Central memory CD8-positive, alpha-beta T cell (primary cell): Measurements from ENCODE around the gene HEMGN.
A peak's percentile ranks its signal among the peaks of the same experiment; 100 is the strongest.

Source experiments
- ATAC-seq: fragments of 150-1000 bp; cut with Tn5 transposase; replicated peaks from 2 replicates; pipeline ENCODE4 v1.10.0; 2022; ENCODE audit warnings: mild to moderate bottlenecking, moderate FRiP score, moderate number of reproducible peaks; ENCODE audit not compliant: poor library complexity, severe bottlenecking; ENCODE audit errors: extremely low read depth
- DNase-seq, 2 donors: peaks; one replicate each; pipeline ENCODE4 v3.0.0; 2021; ENCODE audit warnings: low spot score in 2 of 2
- H3K27ac Mint-ChIP-seq: one replicate; pipeline ENCODE4 v1.8.0; 2022; ENCODE audit warnings: low read depth, mild to moderate bottlenecking, moderate library complexity, mixed read lengths
- H3K27me3 Mint-ChIP-seq: one replicate; pipeline ENCODE4 v1.8.0; 2022; ENCODE audit warnings: mixed read lengths
- H3K36me3 Mint-ChIP-seq: one replicate; pipeline ENCODE4 v1.8.0; 2022; ENCODE audit warnings: mild to moderate bottlenecking, moderate library complexity, mixed read lengths; ENCODE audit not compliant: insufficient read depth
- H3K4me1 Mint-ChIP-seq: one replicate; pipeline ENCODE4 v1.8.0; 2022; ENCODE audit warnings: mixed read lengths
- H3K4me3 Mint-ChIP-seq: one replicate; pipeline ENCODE4 v1.8.0; 2022; ENCODE audit warnings: mild to moderate bottlenecking, moderate library complexity, mixed read lengths
- H3K9me3 Mint-ChIP-seq: one replicate; pipeline ENCODE4 v1.8.0; 2022; ENCODE audit warnings: mixed read lengths

The HEMGN gene

GRCh38 chr9:97938081-97938644, at the start of gene HEMGN:
Gene HEMGN, minus strand, starts transcription at chr9:97938172. Its CDS starts 36 bp downstream, at chr9:97938136.
- no peaks in the 10 kb centered on the region for H3K27me3 Mint-ChIP-seq
- H3K4me3 Mint-ChIP-seq, result peak within 1 kb of the TSS; percentile 40
- peaks cover 15% of the 10 kb centered on the region for H3K4me1 Mint-ChIP-seq
- H3K27ac Mint-ChIP-seq, result peak within 1 kb of the TSS; percentile 86
- peak; percentile 99 for ATAC-seq
- H3K9me3 Mint-ChIP-seq, result no peaks in the 10 kb centered on the region
- DNase-seq, result peak in 1 of 2 donors; percentile 54
- H3K36me3 Mint-ChIP-seq, result no peaks in the 10 kb centered on the region

- no peaks in the 10 kb centered on the region for H3K27me3 Mint-ChIP-seq
- ATAC-seq, result no peak
These were observed 49.5 kb upstream of the HEMGN start for GRCh38 chr9:97987487-97987886.

GRCh38 chr9:97985058-97985861, 47.3 kb upstream of the HEMGN start:
- peak; percentile 3 for ATAC-seq
- H3K9me3 Mint-ChIP-seq, result no peaks in the 10 kb centered on the region
- H3K36me3 Mint-ChIP-seq, result peaks cover 19% of the 10 kb centered on the region
- peaks cover 57% of the 10 kb centered on the region for H3K4me1 Mint-ChIP-seq
- DNase-seq, result peak in 1 of 2 donors; percentile 29
- H3K4me3 Mint-ChIP-seq, result peak overlapping the region; percentile 78
- H3K27ac Mint-ChIP-seq, result peak overlapping the region; percentile 73
- no peaks in the 10 kb centered on the region for H3K27me3 Mint-ChIP-seq

More at GRCh38 chr9:97987487-97987886, 49.5 kb upstream of the HEMGN start:
- DNase-seq, result no peak
- Mint-ChIP-seq H3K36me3 (peaks cover 19% of the 10 kb centered on the region), H3K4me1 (peaks cover 62% of the 10 kb centered on the region), H3K27ac (peak overlapping the region; percentile 70), H3K4me3 (no peak overlapping the region), H3K9me3 (no peaks in the 10 kb centered on the region)

- Mint-ChIP-seq H3K36me3 (peaks cover 19% of the 10 kb centered on the region), H3K27me3 (no peaks in the 10 kb centered on the region), H3K4me1 (peaks cover 48% of the 10 kb centered on the region), H3K9me3 (no peaks in the 10 kb centered on the region), H3K27ac (peak overlapping the region; percentile 76), H3K4me3 (peak overlapping the region; percentile 78)
- ATAC-seq (peak; percentile 34), DNase-seq (peak; percentile 61 to 70)
These were observed 46.5 kb upstream of the HEMGN start for GRCh38 chr9:97984188-97985057.

GRCh38 chr9:97983589-97984187, 45.7 kb upstream of the HEMGN start:
- no peaks in the 10 kb centered on the region for H3K27me3 Mint-ChIP-seq
- DNase-seq (peak in 1 of 2 donors; percentile 52), ATAC-seq (peak; percentile 44)
- H3K4me3 Mint-ChIP-seq, result peak overlapping the region; percentile 78
- peaks cover 19% of the 10 kb centered on the region for H3K36me3 Mint-ChIP-seq
- H3K27ac Mint-ChIP-seq, result peak overlapping the region; percentile 76
- no peaks in the 10 kb centered on the region for H3K9me3 Mint-ChIP-seq
- H3K4me1 Mint-ChIP-seq, result peaks cover 41% of the 10 kb centered on the region

GRCh38 chr9:97982683-97983588, 45.0 kb upstream of the HEMGN start, which contains the start of gene ANP32B:
Gene ANP32B, plus strand, starts transcription at chr9:97983341. Its CDS starts 215 bp downstream, at chr9:97983556.
- peaks cover 33% of the 10 kb centered on the region for H3K4me1 Mint-ChIP-seq
- ATAC-seq, result peak; percentile 80

GRCh38 chr9:97981846-97982682, 44.1 kb upstream of the HEMGN start:
- Mint-ChIP-seq H3K4me1 (peaks cover 28% of the 10 kb centered on the region), H3K36me3 (peaks cover 19% of the 10 kb centered on the region), H3K27ac (no peak overlapping the region), H3K9me3 (no peaks in the 10 kb centered on the region), H3K4me3 (peak overlapping the region; percentile 78), H3K27me3 (no peaks in the 10 kb centered on the region)
- ATAC-seq, result no peak
- DNase-seq, result no peak

More at GRCh38 chr9:97982683-97983588, 45.0 kb upstream of the HEMGN start, which contains the start of gene ANP32B:
- Mint-ChIP-seq H3K4me3 (peak within 1 kb of the TSS; percentile 78), H3K36me3 (peaks cover 19% of the 10 kb centered on the region), H3K27ac (peak within 1 kb of the TSS; percentile 76), H3K9me3 (no peaks in the 10 kb centered on the region), H3K27me3 (no peaks in the 10 kb centered on the region)
- DNase-seq, result peak; percentile 85 to 88

GRCh38 chr9:97980918-97981845, 43.2 kb upstream of the HEMGN start:
- ATAC-seq, result no peak
- DNase-seq, result no peak
- Mint-ChIP-seq H3K9me3 (no peaks in the 10 kb centered on the region), H3K27me3 (no peaks in the 10 kb centered on the region), H3K36me3 (peaks cover 19% of the 10 kb centered on the region), H3K4me1 (peaks cover 20% of the 10 kb centered on the region), H3K27ac (no peak overlapping the region), H3K4me3 (no peak overlapping the region)

- H3K9me3 Mint-ChIP-seq, result no peaks in the 10 kb centered on the region
- ATAC-seq (no peak), DNase-seq (no peak)
- peaks cover 15% of the 10 kb centered on the region for H3K36me3 Mint-ChIP-seq
- no peak overlapping the region for H3K27ac Mint-ChIP-seq
- H3K4me3 Mint-ChIP-seq, result no peak overlapping the region
- peaks cover 16% of the 10 kb centered on the region for H3K4me1 Mint-ChIP-seq
- peaks cover 4% of the 10 kb centered on the region for H3K27me3 Mint-ChIP-seq
These were observed 42.5 kb upstream of the HEMGN start for GRCh38 chr9:97980479-97980803.

- DNase-seq (no peak), ATAC-seq (no peak)
These were observed 42.0 kb upstream of the HEMGN start for GRCh38 chr9:97979788-97980478.

More at GRCh38 chr9:97979788-97980478, 42.0 kb upstream of the HEMGN start:
- Mint-ChIP-seq H3K36me3 (peaks cover 10% of the 10 kb centered on the region), H3K27me3 (peaks cover 9% of the 10 kb centered on the region), H3K4me3 (no peak overlapping the region), H3K27ac (no peak overlapping the region), H3K9me3 (no peaks in the 10 kb centered on the region), H3K4me1 (peaks cover 16% of the 10 kb centered on the region)
